CD4-positive, alpha-beta T cell (primary cell): ENCODE measurements around the gene SLC24A3. TPM values are rescaled to one million over a fixed set of nuclear protein-coding genes. Genes with fewer than 3 reads are reported as not detected.

Source experiments
- ATAC-seq: fragments of 200-7000 bp; cut with Tn5 transposase; one replicate; pipeline ENCODE4 v1.10.0; 2022; ENCODE audit warnings: mild to moderate bottlenecking; ENCODE audit not compliant: poor library complexity
- CTCF ChIA-PET: fragments of 350-600 bp; sonication (Branson Sonifier 250); formaldehyde crosslinking; loops from one replicate; lab custom pipeline; 2021; ENCODE audit warnings: antibody characterized with exemption, inconsistent platforms; lab: Charles Lee
- POLR2A ChIA-PET: fragments of 350-600 bp; sonication (Branson Sonifier 250); formaldehyde crosslinking; loops from one replicate; lab custom pipeline; 2021; ENCODE audit warnings: antibody characterized with exemption, inconsistent platforms; lab: Charles Lee
- DNase-seq, 14 experiments: peaks; one replicate each; pipeline ENCODE4 v3.0.0-alpha.2; 2013 to 2020; ENCODE audit warnings: mixed read lengths in 2 of 14
- H3K27ac ChIP-seq, 2 donors: one replicate each; pipeline versions ENCODE4 v1.5.1 to v1.7.0; 2013; ENCODE audit warnings: low read length in 2 of 2, low read depth in 1 of 2, mild to moderate bottlenecking in 1 of 2
- H3K27me3 ChIP-seq, 2 experiments: 1 replicate in 1 of 2; 2 replicates in 1 of 2; pipeline versions ENCODE4 v1.6.1 to v1.7.0; 2013; ENCODE audit warnings: low read length in 2 of 2, control low read depth in 1 of 2, mild to moderate bottlenecking in 1 of 2, moderate library complexity in 1 of 2; ENCODE audit not compliant: insufficient read depth in 2 of 2, control insufficient read depth in 1 of 2
- H3K36me3 ChIP-seq: one replicate; pipeline ENCODE4 v1.6.1; 2013; ENCODE audit warnings: low read length, control low read depth; ENCODE audit not compliant: insufficient read depth
- H3K4me1 ChIP-seq: one replicate; pipeline ENCODE4 v1.6.1; 2013; ENCODE audit warnings: low read length, control low read depth; ENCODE audit not compliant: insufficient read depth
- H3K4me3 ChIP-seq: one replicate; pipeline ENCODE4 v1.5.1; 2013; ENCODE audit warnings: mild to moderate bottlenecking, low read length, moderate library complexity
- H3K9me3 ChIP-seq, 2 experiments: 1 replicate in 1 of 2; 2 replicates in 1 of 2; pipeline versions ENCODE4 v1.6.1 to v1.7.0; 2013; ENCODE audit warnings: low read length in 2 of 2, mild to moderate bottlenecking in 2 of 2, control low read depth in 1 of 2, moderate library complexity in 1 of 2; ENCODE audit not compliant: control insufficient read depth in 1 of 2, insufficient read depth in 1 of 2
- H3K27ac Mint-ChIP-seq: one replicate; pipeline ENCODE4 v1.8.0; 2020; ENCODE audit warnings: mixed read lengths
- H3K27me3 Mint-ChIP-seq: one replicate; pipeline ENCODE4 v1.8.0; 2021; ENCODE audit warnings: mixed read lengths
- H3K36me3 Mint-ChIP-seq: one replicate; pipeline ENCODE4 v1.8.0; 2021; ENCODE audit warnings: low read depth, mixed read lengths
- H3K4me1 Mint-ChIP-seq: one replicate; pipeline ENCODE4 v1.8.0; 2021; ENCODE audit warnings: low read depth, mixed read lengths
- H3K4me3 Mint-ChIP-seq: one replicate; pipeline ENCODE4 v1.8.0; 2020; ENCODE audit warnings: mild to moderate bottlenecking, mixed read lengths
- H3K9me3 Mint-ChIP-seq: one replicate; pipeline ENCODE4 v1.8.0; 2020; ENCODE audit warnings: mixed read lengths
- CTCF ChIP-seq: fragments of 200-600 bp; IDR thresholded peaks from one replicate; pipeline ENCODE4 v1.8.0; 2022; ENCODE audit warnings: antibody characterized with exemption, mild to moderate bottlenecking
- intact Hi-C, 2 experiments: fragments of 100-400 bp; cut with DNase I in 1 of 2; cut with micrococcal nuclease in 1 of 2; formaldehyde crosslinking; loops; one replicate each; pipeline versions ENCODE4 v1.15.1 to v1.9.0; 2023 to 2025; cut with DNase I, micrococcal nuclease
- total RNA-seq, 174 experiments: library from RNA in 2 of 174; stranded (reverse) in 2 of 174; gene quantifications; one replicate each; pipeline ENCODE4 v1.2.3 and lab custom pipeline; 2021 to 2026

Gene SLC24A3
- total RNA-seq, 2 experiments from 2014 or later, result not detected

GRCh38 chr20:19314621-19315020 lies 102.2 kb downstream of the SLC24A3 start:
- Histone ChIP-seq H3K9me3 (peaks cover 0 to 5% of the 10 kb centered on the region in 2 experiments), H3K36me3 (no peaks in the 10 kb centered on the region), H3K27ac (no peak overlapping the region), H3K4me3 (no peak overlapping the region), H3K27me3 (no peaks in the 10 kb centered on the region), H3K4me1 (no peaks in the 10 kb centered on the region)
- H3K4me1 Mint-ChIP-seq, result no peaks in the 10 kb centered on the region
- H3K36me3 Mint-ChIP-seq, result no peaks in the 10 kb centered on the region
- DNase-seq, result no peak
- H3K27me3 Mint-ChIP-seq, result no peaks in the 10 kb centered on the region
- no peak for ATAC-seq
- H3K4me3 Mint-ChIP-seq, result no peak overlapping the region
- H3K27ac Mint-ChIP-seq, result no peak overlapping the region
- ChIA-PET POLR2A (no interaction called here), CTCF (no interaction called here)
- intact Hi-C loops, result no loop called here
- H3K9me3 Mint-ChIP-seq, result no peaks in the 10 kb centered on the region
- TF ChIP-seq CTCF, result no peak

- Mint-ChIP-seq H3K27me3 (no peaks in the 10 kb centered on the region), H3K9me3 (no peaks in the 10 kb centered on the region), H3K27ac (no peak overlapping the region), H3K4me1 (no peaks in the 10 kb centered on the region), H3K36me3 (no peaks in the 10 kb centered on the region), H3K4me3 (no peak overlapping the region)
- DNase-seq (peak in 1 of 14 experiments; percentile 1), ATAC-seq (no peak)
- H3K27ac ChIP-seq, result no peak overlapping the region
- H3K9me3 ChIP-seq, result no peaks in the 10 kb centered on the region
- no peak for TF ChIP-seq CTCF
- H3K36me3 ChIP-seq, result no peaks in the 10 kb centered on the region
- H3K27me3 ChIP-seq, result no peaks in the 10 kb centered on the region
- intact Hi-C loops, result no loop called here
- CTCF ChIA-PET, result no interaction called here
- no peaks in the 10 kb centered on the region for H3K4me1 ChIP-seq
- H3K4me3 ChIP-seq, result no peak overlapping the region
- POLR2A ChIA-PET, result no interaction called here
These were observed 105.0 kb downstream of the SLC24A3 start for GRCh38 chr20:19317237-19318069.

- no peak overlapping the region for H3K4me3 Mint-ChIP-seq
- Histone ChIP-seq H3K4me3 (no peak overlapping the region), H3K27ac (no peak overlapping the region), H3K36me3 (no peaks in the 10 kb centered on the region), H3K4me1 (no peaks in the 10 kb centered on the region), H3K27me3 (no peaks in the 10 kb centered on the region), H3K9me3 (no peaks in the 10 kb centered on the region)
- H3K27ac Mint-ChIP-seq, result no peak overlapping the region
- ChIA-PET CTCF (no interaction called here), POLR2A (no interaction called here)
- intact Hi-C loops, result no loop called here
- no peaks in the 10 kb centered on the region for H3K4me1 Mint-ChIP-seq
- no peaks in the 10 kb centered on the region for H3K9me3 Mint-ChIP-seq
- no peaks in the 10 kb centered on the region for H3K36me3 Mint-ChIP-seq
- ATAC-seq (no peak), DNase-seq (no peak)
- TF ChIP-seq CTCF, result no peak
- no peaks in the 10 kb centered on the region for H3K27me3 Mint-ChIP-seq
These were observed 106.2 kb downstream of the SLC24A3 start for GRCh38 chr20:19318610-19319009.
